GM12891 (cell line): ENCODE data around the gene ZKSCAN3.

Source experiments
- POLR2A ChIP-seq: IDR thresholded peaks from 2 replicates; pipeline ENCODE4 v1.6.1; 2011; ENCODE audit warnings: low read depth, low read length, control low read depth
- POLR2AphosphoS5 ChIP-seq: IDR thresholded peaks from 2 replicates; pipeline ENCODE4 v1.6.1; 2011; ENCODE audit warnings: low read depth, low read length, control low read depth
- SPI1 ChIP-seq: IDR thresholded peaks from 2 replicates; pipeline ENCODE4 v1.6.1; 2011; ENCODE audit warnings: low read depth, low read length, control low read depth
- TAF1 ChIP-seq: IDR thresholded peaks from 2 replicates; pipeline ENCODE4 v1.6.1; 2011; ENCODE audit warnings: low read depth, low read length, control low read depth

GRCh38 chr6:28373925-28374324 is 24.2 kb downstream of the ZKSCAN3 start:
- TF ChIP-seq POLR2AphosphoS5 (no peak), POLR2A (no peak), TAF1 (no peak), SPI1 (no peak)
